H1 (cell line): ENCODE data around the gene SOCS3. TPM values are rescaled to one million over a fixed set of nuclear protein-coding genes. Genes with fewer than 3 reads are reported as not detected.

Source experiments
- CTCF ChIA-PET: fragments of 300-600 bp; sonication (Branson Sonifier 250); formaldehyde crosslinking; loops from one replicate; lab custom pipeline; 2021; ENCODE audit not compliant: partially characterized antibody; lab: Charles Lee
- POLR2A ChIA-PET: fragments of 300-600 bp; sonication (Branson Sonifier 250); formaldehyde crosslinking; loops from one replicate; lab custom pipeline; 2021; ENCODE audit warnings: inconsistent platforms; ENCODE audit not compliant: partially characterized antibody; lab: Charles Lee
- DNase-seq, 2 experiments: peaks; one replicate each; pipeline versions ENCODE4 v3.0.0 to v3.0.0-alpha.2; 2010 to 2022; ENCODE audit warnings: low spot score in 2 of 2, low read depth in 1 of 2, mixed read lengths in 1 of 2
- FAIRE-seq: peaks from 2 replicates; lab custom pipeline; 2011; peaks lifted over from hg19 to GRCh38; lab: Jason Lieb, UNC
- H2AFZ ChIP-seq: 2 replicates; pipeline ENCODE4 v1.8.1; 2012; ENCODE audit warnings: low read length, inconsistent platforms
- H2AK5ac ChIP-seq: 2 replicates; pipeline ENCODE4 v1.6.1; 2013; ENCODE audit warnings: low read depth, low read length
- H2BK120ac ChIP-seq: replicated peaks from 2 replicates; pipeline ENCODE3; 2013; ENCODE audit warnings: low read depth, low read length, inconsistent platforms
- H2BK12ac ChIP-seq: 2 replicates; pipeline ENCODE4 v1.6.1; 2013; ENCODE audit warnings: low read depth, low read length
- H2BK15ac ChIP-seq: 2 replicates; pipeline ENCODE4 v1.6.1; 2013; ENCODE audit warnings: low read length
- H2BK20ac ChIP-seq: 2 replicates; pipeline ENCODE4 v1.6.1; 2013; ENCODE audit warnings: low read length
- H2BK5ac ChIP-seq: 2 replicates; pipeline ENCODE4 v1.6.1; 2013; ENCODE audit warnings: low read depth, low read length
- H3K14ac ChIP-seq: 2 replicates; pipeline ENCODE4 v1.6.1; 2013; ENCODE audit warnings: inconsistent platforms; ENCODE audit not compliant: insufficient read length
- H3K18ac ChIP-seq: 2 replicates; pipeline ENCODE4 v1.6.1; 2013; ENCODE audit warnings: low read length; ENCODE audit errors: extremely low read depth
- H3K23ac ChIP-seq: 2 replicates; pipeline ENCODE4 v1.6.1; 2013; ENCODE audit warnings: inconsistent platforms; ENCODE audit not compliant: insufficient read length
- H3K23me2 ChIP-seq: 2 replicates; pipeline ENCODE4 v1.6.1; 2013; ENCODE audit warnings: low read depth, low read length
- H3K27ac ChIP-seq: 2 replicates; pipeline ENCODE4 v1.6.1; 2011; ENCODE audit warnings: low read depth, low read length, inconsistent platforms
- H3K27me3 ChIP-seq, 4 experiments: replicated peaks in 1 of 4; 1 replicate in 1 of 4; 2 replicates in 3 of 4; pipeline versions ENCODE4 v1.6.1 to v1.8.1; 2011 to 2013; ENCODE audit warnings: low read length in 3 of 4, mild to moderate bottlenecking in 3 of 4, inconsistent platforms in 2 of 4, mixed read lengths in 2 of 4, moderate library complexity in 1 of 4; ENCODE audit not compliant: control insufficient read depth in 3 of 4, insufficient read depth in 3 of 4; ENCODE audit errors: extremely low read depth in 1 of 4
- H3K36me3 ChIP-seq, 4 experiments: 2 replicates each; pipeline versions ENCODE4 v1.6.1 to v1.8.1; 2011 to 2013; ENCODE audit warnings: mild to moderate bottlenecking in 4 of 4, low read length in 3 of 4, moderate library complexity in 2 of 4, control low read depth in 1 of 4, inconsistent platforms in 1 of 4; ENCODE audit not compliant: insufficient read depth in 4 of 4, control insufficient read depth in 2 of 4
- H3K4ac ChIP-seq: replicated peaks from 2 replicates; pipeline ENCODE3; 2013; ENCODE audit warnings: low read length, low read depth, mixed read lengths, inconsistent platforms; ENCODE audit not compliant: insufficient read length
- H3K4me1 ChIP-seq, 4 experiments: replicated peaks in 1 of 4; 1 replicate in 1 of 4; 2 replicates in 3 of 4; pipeline versions ENCODE4 v1.6.1 to v1.8.1; 2011 to 2013; ENCODE audit warnings: low read length in 3 of 4, inconsistent platforms in 2 of 4, mixed read lengths in 1 of 4; ENCODE audit not compliant: insufficient read depth in 4 of 4, control insufficient read depth in 3 of 4
- H3K4me2 ChIP-seq, 2 experiments: 2 replicates each; pipeline versions ENCODE4 v1.6.1 to v1.8.1; 2011 to 2013; ENCODE audit warnings: low read depth in 2 of 2, low read length in 2 of 2, control low read depth in 1 of 2, inconsistent platforms in 1 of 2, mild to moderate bottlenecking in 1 of 2; ENCODE audit not compliant: insufficient read depth in 1 of 2
- H3K4me3 ChIP-seq, 4 experiments: fragments of 200-600, 300-600 bp in 1 of 4; sonication (generic), shearing (Covaris generic), sonication (Bioruptor Twin) in 1 of 4; 2 replicates each; pipeline versions ENCODE4 v1.5.1 to v1.8.1; 2011 to 2016; ENCODE audit warnings: low read length in 4 of 4, low read depth in 3 of 4, control low read depth in 2 of 4, inconsistent platforms in 2 of 4, mild to moderate bottlenecking in 2 of 4, mixed read lengths in 1 of 4, moderate library complexity in 1 of 4; ENCODE audit not compliant: insufficient read depth in 2 of 4; ENCODE audit errors: extremely low read depth in 1 of 4
- H3K56ac ChIP-seq: replicated peaks from 2 replicates; pipeline ENCODE3; 2013; ENCODE audit warnings: low read depth, mild to moderate bottlenecking, mixed read lengths, low read length, inconsistent platforms; ENCODE audit not compliant: insufficient read length
- H3K79me1 ChIP-seq: 2 replicates; pipeline ENCODE4 v1.6.1; 2013; ENCODE audit warnings: low read depth, low read length, control low read depth
- H3K79me2 ChIP-seq, 2 experiments: 2 replicates each; pipeline versions ENCODE4 v1.6.1 to v1.8.1; 2012 to 2013; ENCODE audit warnings: low read length in 2 of 2, mild to moderate bottlenecking in 2 of 2, inconsistent platforms in 1 of 2; ENCODE audit not compliant: insufficient read depth in 2 of 2, control insufficient read depth in 1 of 2
- H3K9ac ChIP-seq, 4 experiments: replicated peaks in 1 of 4; 1 replicate in 1 of 4; 2 replicates in 3 of 4; pipeline versions ENCODE4 v1.6.1 to v1.8.1; 2011 to 2013; ENCODE audit warnings: low read depth in 3 of 4, low read length in 3 of 4, control low read depth in 2 of 4, mild to moderate bottlenecking in 2 of 4, moderate library complexity in 2 of 4, inconsistent platforms in 1 of 4; ENCODE audit errors: extremely low read depth in 1 of 4
- H3K9me3 ChIP-seq, 2 experiments: 2 replicates each; pipeline versions ENCODE4 v1.6.1 to v1.8.1; 2012 to 2013; ENCODE audit warnings: mild to moderate bottlenecking in 2 of 2, moderate library complexity in 2 of 2, control low read depth in 1 of 2, inconsistent platforms in 1 of 2, low read depth in 1 of 2, low read length in 1 of 2, mixed read lengths in 1 of 2; ENCODE audit not compliant: insufficient read depth in 2 of 2
- H4K20me1 ChIP-seq, 2 experiments: replicated peaks in 1 of 2; 2 replicates each; pipeline versions ENCODE3 to v1.8.1; 2011 to 2013; ENCODE audit warnings: inconsistent platforms in 2 of 2, low read length in 2 of 2, mild to moderate bottlenecking in 1 of 2; ENCODE audit not compliant: insufficient read depth in 2 of 2, control insufficient read depth in 1 of 2
- H4K5ac ChIP-seq: 2 replicates; pipeline ENCODE4 v1.6.1; 2013; ENCODE audit warnings: low read length, low read depth, mixed read lengths, inconsistent platforms; ENCODE audit not compliant: insufficient read length
- H4K8ac ChIP-seq: 2 replicates; pipeline ENCODE4 v1.8.0; 2013; ENCODE audit warnings: mild to moderate bottlenecking, moderate library complexity, low read length, inconsistent platforms; ENCODE audit not compliant: insufficient read depth; ENCODE audit errors: extremely low read depth
- H4K91ac ChIP-seq: replicated peaks from 2 replicates; pipeline ENCODE3; 2013; ENCODE audit warnings: low read length, mixed read lengths, inconsistent platforms; ENCODE audit not compliant: insufficient read length
- BACH1 ChIP-seq: IDR thresholded peaks from 2 replicates; pipeline ENCODE4 v1.6.1; 2012; ENCODE audit warnings: low read length, improper control_type of control experiment
- KDM1A ChIP-seq: fragments of 200-600, 300-600 bp; sonication (generic); IDR thresholded peaks from 2 replicates; pipeline ENCODE4 v1.7.1; 2016; ENCODE audit warnings: mild to moderate bottlenecking, low read length, borderline replicate concordance
- WGBS, 2 experiments: shearing (Covaris generic) in 1 of 2; methylation state at CpG; one replicate each; pipeline versions ENCODE4 v1.1.6 to v1.1.7; 2013 to 2015; ENCODE audit warnings: low lambda C conversion rate in 2 of 2, mixed read lengths in 2 of 2, inconsistent platforms in 1 of 2, low coverage in 1 of 2, missing lambda C conversion rate in 1 of 2; ENCODE audit not compliant: insufficient replicate concordance in 2 of 2, insufficient coverage in 1 of 2, insufficient read length in 1 of 2; ENCODE audit errors: extremely low coverage in 1 of 2, missing lambda C conversion rate in 1 of 2; 5-methylcytosine and 5-hydroxymethylcytosine counted together
- polyA plus RNA-seq, 7 experiments: library from polyadenylated mRNA; depleted of rRNA in 3 of 7; stranded (reverse) in 5 of 7; unstranded in 2 of 7; fragments of >200 nt in 5 of 7; fragments of 200-250 nt in 2 of 7; gene quantifications; 1 replicate in 5 of 7; 2 replicates in 1 of 7; 4 replicates in 1 of 7; pipeline versions ENCODE4 v1.2.1 to v1.2.3, GENCODE V29; 2011 to 2013; ENCODE audit warnings: missing spikeins in 2 of 7, mixed read lengths in 2 of 7
- total RNA-seq: library from RNA; stranded (reverse); fragmentation: NEBNext Ultra II Directional; extraction: Animal tissue kit (Norgen Biotek cat#: 25700); gene quantifications from 2 replicates; pipeline ENCODE4 v1.2.1, GENCODE V29; 2021

Gene SOCS3
- total and polyA plus RNA-seq, 2 of the 8 experiments (the other 6 are each of a cell fraction or from before 2014, with no cell fraction given), result 10.1 to 47.9 TPM

DNA sequence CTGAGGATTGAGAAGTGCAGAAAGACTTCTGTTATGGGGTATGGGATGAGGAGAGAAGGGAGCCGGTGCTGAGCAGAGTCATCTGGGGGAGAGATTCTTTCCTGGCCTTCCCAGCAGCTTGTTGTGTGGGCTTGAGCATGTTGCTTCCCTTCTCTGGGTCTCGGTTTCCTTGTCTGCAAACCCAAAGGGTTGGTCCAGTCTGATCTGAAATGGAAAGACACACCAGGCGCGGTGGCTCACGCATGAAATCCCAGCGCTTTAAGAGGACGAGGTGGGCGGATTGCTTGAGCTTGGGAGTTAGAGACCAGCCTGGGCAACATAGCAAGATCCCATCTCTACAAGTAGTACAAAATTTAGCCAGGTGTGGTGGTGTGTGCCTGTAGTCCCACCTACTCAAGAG, 6.0 kb downstream of the SOCS3 start:
- H3K79me1 ChIP-seq, result no peaks in the 10 kb centered on the region
- DNase-seq, result no peak
- H4K5ac ChIP-seq, result peak overlapping the region; percentile 26
- no peak overlapping the region for H3K9ac ChIP-seq
- H2BK5ac ChIP-seq, result peak overlapping the region; percentile 95
- H2BK20ac ChIP-seq, result peak overlapping the region; percentile 99
- no peak overlapping the region for H3K23ac ChIP-seq
- peak overlapping the region; percentile 53; the same call in 1 of the 2 replicates for H2BK15ac ChIP-seq
- H3K27ac ChIP-seq, result peak overlapping the region; percentile 67; the same call in 1 of the 2 replicates
- H4K91ac ChIP-seq, result peak overlapping the region; percentile 79
- H2AK5ac ChIP-seq, result peak overlapping the region; percentile 91
- peak overlapping the region; percentile 98 for H2BK120ac ChIP-seq
- peaks cover 2 to 19% (median 7%) of the 10 kb centered on the region in 4 experiments; a peak in 5 of 8 replicates for H3K36me3 ChIP-seq
- no peak overlapping the region for H3K14ac ChIP-seq
- CTCF ChIA-PET, result interaction anchor here (1.2 kb wide), 1 partner anchor 42 kb away, joined by 3 read pairs; no protein-coding TSS in a partner anchor
- H3K18ac ChIP-seq, result peak overlapping the region; percentile 78; the same call in 1 of the 2 replicates
- peaks cover 8 to 19% of the 10 kb centered on the region in 2 experiments; a peak in 3 of 4 replicates for H3K79me2 ChIP-seq
- peaks cover 15 to 54% (median 36%) of the 10 kb centered on the region in 4 experiments for H3K4me1 ChIP-seq
- no peak for TF ChIP-seq BACH1
- TF ChIP-seq KDM1A, result peak; percentile 63; the same call in 1 of the 2 replicates
- TF ChIP-seq, all 59 proteins: peak for 1
- Histone ChIP-seq H3K4me2 (peak overlapping the region; percentile 56 to 66), H4K8ac (no peak overlapping the region), H3K56ac (no peak overlapping the region), H3K4me3 (peak overlapping the region in 2 of 4 experiments; percentile 14 to 54; a peak in 4 of 8 replicates), H2BK12ac (peak overlapping the region; percentile 97), H3K27me3 (peaks cover 0 to 26% (median 11%) of the 10 kb centered on the region in 4 experiments; a peak in 4 of 7 replicates), H3K23me2 (peaks cover 8% of the 10 kb centered on the region; the same call in 1 of the 2 replicates), H3K9me3 (no peaks in the 10 kb centered on the region), H2AFZ (no peak overlapping the region), H3K4ac (peak overlapping the region; percentile 61), H4K20me1 (peaks cover 16 to 20% of the 10 kb centered on the region in 2 experiments)
- no peak for FAIRE-seq
- POLR2A ChIA-PET, result interaction anchor here (1.3 kb wide), 1 partner anchor 37 kb away, joined by 5 read pairs; no protein-coding TSS in a partner anchor
- WGBS, 2 experiments, result 79% methylated on average over 8 of the region's 8 CpGs; no CpG with 5 or more reads in 1 of the 2 experiments
